ES-I3 (cell line): ENCODE results near the gene SPOCK2.
A peak's percentile ranks its signal among the peaks of the same experiment; 100 is the strongest.

Source experiments
- H3K36me3 ChIP-seq: 2 replicates; pipeline ENCODE4 v1.6.1; 2013; ENCODE audit warnings: mild to moderate bottlenecking, low read length, control low read depth, moderate library complexity; ENCODE audit not compliant: insufficient read depth
- H3K4me1 ChIP-seq: 2 replicates; pipeline ENCODE4 v1.6.1; 2013; ENCODE audit warnings: mild to moderate bottlenecking, control low read depth, low read length; ENCODE audit not compliant: insufficient read depth
- H3K9ac ChIP-seq: 2 replicates; pipeline ENCODE4 v1.6.1; 2013; ENCODE audit warnings: low read depth, mild to moderate bottlenecking, low read length, moderate library complexity
- H3K9me3 ChIP-seq: 2 replicates; pipeline ENCODE4 v1.6.1; 2013; ENCODE audit warnings: mild to moderate bottlenecking, low read length, moderate library complexity; ENCODE audit not compliant: control insufficient read depth, insufficient read depth

Gene SPOCK2

DNA sequence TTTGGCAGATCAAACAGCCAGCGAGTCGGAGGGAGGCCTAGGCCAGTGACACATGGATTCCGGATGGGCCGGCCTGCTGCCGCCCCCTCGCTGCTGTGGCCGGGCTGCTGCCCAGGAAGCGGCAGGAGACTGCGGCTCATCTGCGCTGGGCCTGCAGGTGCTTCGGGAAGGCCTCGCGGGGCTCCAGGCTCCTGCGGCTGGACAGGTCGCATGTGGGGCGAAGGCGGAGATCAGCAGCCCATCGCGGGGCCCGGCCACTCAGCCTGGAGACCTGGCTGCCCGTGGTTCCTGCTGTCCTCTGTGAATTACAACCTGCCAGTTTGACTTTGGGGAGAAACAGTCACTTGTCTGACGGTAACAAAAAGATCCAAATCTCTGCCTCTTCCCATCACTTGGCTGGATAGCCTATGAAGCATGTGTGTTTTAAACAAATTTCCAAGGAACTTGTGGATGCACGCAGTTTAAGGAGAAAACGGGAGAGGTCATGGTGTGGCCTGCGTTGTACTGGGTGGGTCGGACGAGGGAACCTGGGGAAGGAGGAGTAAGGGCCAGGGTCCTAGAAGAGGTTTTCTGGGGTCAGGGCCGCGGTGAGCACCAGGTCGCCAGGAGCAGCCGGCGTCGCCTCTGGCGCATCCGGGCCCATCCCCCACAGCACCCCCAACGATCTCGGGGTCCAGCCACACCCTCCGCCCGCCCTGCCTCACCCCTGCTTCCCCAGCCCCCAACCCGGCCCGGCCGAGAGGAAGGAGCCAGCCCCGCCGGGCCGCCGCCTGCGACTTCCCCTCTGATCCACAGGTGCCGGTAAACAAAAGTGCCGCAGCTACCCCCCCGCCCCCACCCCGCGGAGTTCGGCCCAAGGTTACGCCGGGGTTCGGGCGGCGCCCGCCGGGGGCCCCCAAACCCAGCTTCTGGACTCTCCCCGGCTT lies 1.6 kb downstream of the SPOCK2 start:
- no peaks in the 10 kb centered on the region for H3K36me3 ChIP-seq
- peaks cover 10% of the 10 kb centered on the region for H3K4me1 ChIP-seq
- H3K9ac ChIP-seq, result peak overlapping the region; percentile 63
- no peaks in the 10 kb centered on the region for H3K9me3 ChIP-seq

DNA sequence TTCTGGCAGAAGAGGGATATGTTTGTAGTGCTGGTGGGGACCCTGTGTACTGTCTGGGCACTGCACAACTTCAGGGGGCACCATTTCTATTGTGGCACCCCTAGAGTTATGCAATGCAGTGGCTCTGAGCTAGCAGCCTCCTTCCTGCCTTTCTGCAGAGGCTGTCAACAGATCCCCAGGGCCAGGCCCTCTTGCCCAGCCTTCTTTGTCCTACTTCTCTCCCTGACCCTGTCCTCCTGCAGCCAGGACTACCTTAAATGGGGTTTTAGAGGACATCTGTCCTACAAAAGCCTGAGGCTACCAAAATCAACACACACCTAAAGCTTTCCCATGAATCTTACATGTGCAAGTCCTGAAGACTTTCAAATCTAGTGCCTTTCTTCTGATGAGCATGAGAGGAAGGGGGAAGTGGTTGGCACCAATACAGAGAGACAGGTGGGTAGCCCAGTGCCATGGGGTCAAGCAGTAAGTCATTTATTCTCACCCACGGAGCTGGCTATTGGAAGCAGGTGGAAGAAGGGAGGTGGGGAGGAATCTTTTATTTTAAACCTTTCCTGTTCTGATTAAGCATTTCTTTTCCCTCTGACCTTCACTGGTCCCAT lies 2.4 kb downstream of the SPOCK2 start:
- H3K9me3 ChIP-seq, result no peaks in the 10 kb centered on the region
- no peak overlapping the region for H3K9ac ChIP-seq
- no peaks in the 10 kb centered on the region for H3K36me3 ChIP-seq
- H3K4me1 ChIP-seq, result peaks cover 10% of the 10 kb centered on the region

DNA sequence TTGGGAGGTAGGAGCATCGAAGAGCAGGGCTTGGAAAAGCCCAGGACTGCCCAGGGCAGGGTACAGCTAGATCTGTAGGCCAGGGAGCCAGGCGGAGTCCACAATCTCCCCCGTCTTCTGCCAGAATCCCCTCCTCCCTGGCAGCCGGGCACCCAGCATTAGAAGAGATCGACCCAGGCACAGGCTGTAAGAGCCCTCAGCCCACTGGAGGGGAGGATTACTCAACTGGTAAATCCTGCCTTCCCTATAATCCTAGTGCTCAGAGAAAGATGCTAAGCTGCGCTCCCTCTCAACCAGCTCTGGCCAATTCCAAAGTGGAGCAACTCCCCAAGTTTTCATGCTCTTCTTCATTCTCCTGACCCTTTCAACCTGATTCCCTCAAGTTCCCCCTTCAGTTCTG lies 3.2 kb downstream of the SPOCK2 start:
- Histone ChIP-seq H3K4me1 (peaks cover 10% of the 10 kb centered on the region), H3K9me3 (no peaks in the 10 kb centered on the region), H3K9ac (no peak overlapping the region), H3K36me3 (no peaks in the 10 kb centered on the region)

DNA sequence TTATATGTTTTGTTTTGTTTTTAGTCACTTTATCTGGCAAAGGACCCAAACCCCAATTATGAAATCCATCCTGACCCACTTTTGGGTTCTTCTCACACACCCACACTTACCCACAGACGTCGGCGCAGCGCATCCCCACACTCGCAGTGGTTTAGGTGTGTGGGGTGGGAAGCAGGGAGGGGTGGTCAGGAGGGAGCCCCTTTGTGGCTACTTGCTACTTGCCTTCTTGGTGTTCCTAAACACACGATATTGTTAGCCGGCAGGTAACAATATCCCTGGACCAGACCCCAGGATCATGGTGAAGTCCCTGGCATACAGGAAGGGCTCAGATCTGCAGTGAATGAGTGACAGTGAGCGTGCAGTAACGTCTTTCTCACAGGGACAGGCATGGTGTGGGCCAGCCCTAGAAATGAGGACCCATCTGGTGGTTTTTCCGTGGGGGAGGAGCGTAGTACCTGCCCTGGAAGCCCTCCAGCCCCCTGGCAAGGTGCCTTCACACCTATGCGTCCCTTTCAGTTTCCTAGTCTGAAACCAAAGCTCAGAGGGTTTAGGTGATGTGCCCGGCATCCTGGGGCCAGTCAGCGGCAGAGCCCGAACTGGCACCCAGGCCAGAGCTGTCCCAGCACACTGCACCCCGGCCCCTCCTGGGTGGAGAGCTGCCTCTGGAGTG lies 4.4 kb downstream of the SPOCK2 start:
- H3K4me1 ChIP-seq, result peaks cover 3% of the 10 kb centered on the region
- no peaks in the 10 kb centered on the region for H3K36me3 ChIP-seq
- no peaks in the 10 kb centered on the region for H3K9me3 ChIP-seq
- no peak overlapping the region for H3K9ac ChIP-seq

DNA sequence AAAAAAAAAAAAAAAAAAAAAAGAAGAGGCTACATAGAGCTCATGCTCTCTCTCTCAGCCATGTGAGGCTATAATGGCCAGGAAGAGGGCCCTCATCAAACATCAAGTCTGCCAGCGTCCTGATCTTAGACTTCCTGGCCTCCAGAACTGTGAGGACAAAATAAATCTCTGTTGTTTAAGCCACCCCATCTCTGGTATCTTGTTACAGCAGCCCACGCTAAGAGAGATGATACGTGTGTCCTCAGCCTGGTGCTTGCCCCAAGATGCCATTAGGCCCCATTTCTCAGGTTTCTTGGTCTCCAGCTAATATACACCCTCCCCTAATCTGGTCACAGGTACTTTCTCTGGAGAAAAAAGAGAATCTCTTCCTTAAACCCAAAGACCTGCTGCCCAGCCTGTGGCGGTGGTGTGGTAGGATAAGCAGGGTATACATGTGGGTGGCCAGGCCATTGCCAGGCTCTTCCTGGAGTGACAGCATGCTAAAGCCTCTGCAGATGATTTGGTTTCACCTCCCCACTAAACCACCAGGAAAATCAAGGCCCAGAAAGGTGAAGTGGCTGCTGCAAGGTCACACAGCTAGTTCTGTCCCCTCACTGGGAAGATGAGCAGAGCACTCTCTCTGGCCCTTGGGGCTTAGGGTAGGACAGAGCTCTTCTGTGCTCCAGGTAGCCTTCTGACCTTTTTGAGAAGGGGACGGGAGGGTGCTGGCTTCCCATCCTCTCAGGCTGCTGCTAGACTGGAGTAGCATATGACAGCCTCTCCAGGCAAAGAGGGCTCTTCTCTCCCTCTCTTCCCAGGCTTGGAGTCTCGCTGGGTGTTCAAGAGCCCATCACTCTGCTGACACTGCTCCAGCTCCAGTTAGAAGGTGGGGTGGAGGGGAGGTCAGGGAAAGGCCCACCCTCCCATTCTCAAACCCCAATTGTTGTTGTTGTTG lies 5.2 kb downstream of the SPOCK2 start:
- H3K9me3 ChIP-seq, result no peaks in the 10 kb centered on the region
- peaks cover 3% of the 10 kb centered on the region for H3K4me1 ChIP-seq
- H3K36me3 ChIP-seq, result no peaks in the 10 kb centered on the region
- H3K9ac ChIP-seq, result no peak overlapping the region

DNA sequence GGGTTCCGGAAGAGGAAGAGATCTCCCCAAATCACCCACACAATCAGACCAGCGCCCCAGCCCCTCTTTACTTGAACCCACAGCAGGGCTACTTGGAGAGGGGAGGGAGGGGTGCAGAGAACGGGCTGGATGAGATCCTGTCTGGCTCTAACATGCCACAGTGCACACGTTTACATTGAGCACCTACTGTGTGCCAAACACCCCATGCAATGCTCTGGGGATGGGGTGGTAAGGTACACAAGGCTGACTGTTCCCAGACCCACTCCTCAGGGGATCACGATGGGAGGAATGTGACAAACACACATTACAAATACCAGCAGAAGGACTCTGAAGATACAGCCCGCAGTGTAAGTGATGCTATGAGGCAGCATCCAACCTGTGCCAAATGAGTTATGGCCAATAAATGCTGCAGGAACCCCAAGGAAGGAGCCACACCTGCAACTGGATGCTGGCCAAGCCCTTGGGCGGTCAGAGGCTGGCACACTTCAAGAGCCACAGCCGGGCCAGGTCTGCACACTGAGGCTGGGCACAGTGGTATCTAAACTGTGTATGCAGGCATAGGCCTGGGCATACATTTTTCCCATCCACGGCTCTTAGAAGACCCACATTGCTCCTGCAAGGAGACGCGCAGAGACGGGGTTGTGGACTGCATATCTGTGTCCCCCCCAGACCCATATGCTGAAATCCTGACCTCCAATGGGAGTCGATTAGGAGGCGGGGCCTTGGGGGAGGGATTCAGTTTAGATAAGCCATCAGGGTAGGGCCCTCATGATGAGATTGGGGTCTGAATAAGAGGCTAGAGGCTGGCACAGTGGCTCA lies 6.4 kb downstream of the SPOCK2 start:
- no peak overlapping the region for H3K9ac ChIP-seq
- peaks cover 3% of the 10 kb centered on the region for H3K4me1 ChIP-seq
- H3K36me3 ChIP-seq, result no peaks in the 10 kb centered on the region
- H3K9me3 ChIP-seq, result no peaks in the 10 kb centered on the region

DNA sequence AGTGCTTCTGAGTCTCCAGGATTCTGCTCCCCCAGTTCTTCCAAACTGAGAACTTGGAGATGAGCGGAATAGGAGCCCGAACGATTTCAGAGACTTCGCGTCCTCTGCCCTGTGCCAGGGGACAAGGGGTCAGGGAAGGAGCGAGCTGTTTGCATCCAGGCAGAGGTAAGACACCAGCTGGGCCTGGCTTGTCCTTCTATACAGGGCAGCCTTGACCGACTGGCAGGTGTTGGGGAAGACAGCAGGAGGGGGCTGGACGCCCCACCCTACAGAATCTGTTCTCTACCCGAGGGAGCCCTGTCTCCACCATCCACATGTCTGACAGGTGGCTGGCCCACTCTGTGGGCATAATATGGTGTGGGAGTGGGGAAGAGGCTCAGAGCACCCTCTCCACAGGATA lies 7.1 kb downstream of the SPOCK2 start:
- H3K36me3 ChIP-seq, result no peaks in the 10 kb centered on the region
- no peak overlapping the region for H3K9ac ChIP-seq
- H3K9me3 ChIP-seq, result no peaks in the 10 kb centered on the region
- peaks cover 2% of the 10 kb centered on the region; the same call in 1 of the 2 replicates for H3K4me1 ChIP-seq

DNA sequence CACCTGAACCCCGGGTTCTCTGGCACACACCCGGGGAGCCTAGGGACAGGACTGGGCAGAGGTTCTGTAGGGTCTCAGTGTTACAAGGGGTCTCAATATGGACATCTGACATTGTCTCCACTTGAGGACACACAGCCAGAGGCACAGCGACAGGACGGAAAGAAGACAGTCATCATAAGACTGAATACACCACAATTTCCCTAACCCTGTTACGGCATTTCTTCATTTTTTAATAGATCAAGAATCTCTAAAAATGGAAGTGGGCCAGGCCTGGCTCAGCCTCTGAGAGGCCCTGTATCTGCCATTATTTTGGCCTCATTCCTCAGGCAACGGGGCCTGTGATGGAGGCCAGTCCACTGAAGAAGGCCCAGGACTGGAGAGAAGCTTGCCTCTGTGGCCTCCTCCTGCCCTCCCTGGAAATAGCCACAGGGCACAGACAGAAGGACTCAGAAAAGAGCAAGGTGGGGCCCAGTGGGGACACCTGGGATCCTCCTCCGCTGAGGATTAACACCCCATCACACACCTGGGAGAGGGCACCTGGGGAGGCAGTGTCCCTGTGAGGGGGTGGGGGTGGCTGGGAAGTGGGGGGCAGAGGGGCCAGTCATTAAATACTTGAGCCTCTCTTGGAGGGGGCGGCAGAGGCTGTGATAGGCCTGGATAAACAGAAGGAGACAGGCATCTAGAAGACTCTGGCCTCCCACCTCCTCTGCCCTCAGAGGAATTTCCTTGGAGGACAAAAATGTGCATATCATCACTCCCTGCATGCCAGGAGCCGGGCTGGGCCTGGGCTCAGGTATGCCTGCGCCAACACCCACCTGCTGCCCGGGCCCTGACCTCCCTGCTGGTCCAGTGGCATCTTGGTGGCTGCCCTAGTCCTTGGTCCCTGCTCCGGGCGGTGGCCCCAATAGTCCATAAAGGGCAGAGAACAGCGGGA lies 8.0 kb downstream of the SPOCK2 start:
- H3K9ac ChIP-seq, result no peak overlapping the region
- no peaks in the 10 kb centered on the region for H3K36me3 ChIP-seq
- no peaks in the 10 kb centered on the region for H3K9me3 ChIP-seq
- no peaks in the 10 kb centered on the region for H3K4me1 ChIP-seq

DNA sequence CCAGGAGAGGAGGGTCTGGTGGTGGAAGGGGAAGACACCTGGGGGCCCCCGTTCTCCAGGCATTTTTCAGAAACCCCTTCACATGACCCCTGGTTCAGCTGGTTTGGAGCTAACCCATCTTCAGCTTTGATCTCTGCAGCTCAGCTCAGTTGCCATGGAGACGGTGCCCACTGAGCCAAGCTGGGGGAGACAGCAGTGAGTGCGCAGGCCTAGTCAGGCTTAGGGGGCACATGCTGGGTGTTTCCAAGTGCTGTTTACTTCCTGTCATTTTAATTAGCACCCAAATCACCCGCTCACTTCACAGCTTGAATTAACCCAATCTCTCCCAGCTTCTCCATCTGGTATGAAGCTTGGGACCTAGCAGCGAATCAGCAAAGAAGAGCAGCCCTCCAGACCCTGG lies 9.0 kb downstream of the SPOCK2 start:
- H3K4me1 ChIP-seq, result no peaks in the 10 kb centered on the region
- no peaks in the 10 kb centered on the region for H3K9me3 ChIP-seq
- H3K36me3 ChIP-seq, result no peaks in the 10 kb centered on the region
- no peak overlapping the region for H3K9ac ChIP-seq

DNA sequence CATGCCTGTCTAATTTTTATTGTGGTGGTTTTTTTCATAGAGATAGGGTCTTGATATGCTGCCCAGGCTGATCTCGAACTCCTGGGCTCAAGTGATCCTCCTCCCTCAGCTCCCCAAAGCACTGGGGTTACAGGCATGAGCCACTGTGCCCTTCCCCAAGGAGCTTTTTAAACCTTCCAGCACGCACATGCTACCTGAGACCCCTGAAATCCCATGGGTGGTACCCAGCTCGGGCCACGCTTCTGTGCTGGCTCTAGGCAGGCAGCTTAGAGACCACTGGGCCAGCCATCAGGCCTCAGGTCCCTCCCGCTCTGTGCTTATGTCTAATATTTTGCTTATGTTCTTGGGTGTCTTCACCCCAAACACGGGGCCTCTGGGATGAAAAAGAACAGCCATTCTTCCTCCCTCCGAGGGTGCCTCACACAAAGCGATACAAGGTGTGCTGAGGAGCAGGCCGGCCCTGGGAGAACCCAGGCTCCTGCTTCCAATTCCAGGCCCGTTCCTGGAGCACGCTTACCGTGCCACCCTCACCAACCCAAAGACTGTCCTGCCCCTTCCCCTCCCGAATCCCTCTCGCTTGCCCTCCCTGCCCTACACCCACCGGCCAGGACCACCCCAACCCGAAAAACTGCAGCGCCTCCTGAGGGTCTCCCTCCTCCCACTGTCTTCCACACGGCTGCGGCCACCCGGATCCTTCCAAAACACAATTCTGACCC lies 10.9 kb downstream of the SPOCK2 start:
- H3K4me1 ChIP-seq, result no peaks in the 10 kb centered on the region
- no peak overlapping the region for H3K9ac ChIP-seq
- H3K9me3 ChIP-seq, result no peaks in the 10 kb centered on the region
- H3K36me3 ChIP-seq, result no peaks in the 10 kb centered on the region

DNA sequence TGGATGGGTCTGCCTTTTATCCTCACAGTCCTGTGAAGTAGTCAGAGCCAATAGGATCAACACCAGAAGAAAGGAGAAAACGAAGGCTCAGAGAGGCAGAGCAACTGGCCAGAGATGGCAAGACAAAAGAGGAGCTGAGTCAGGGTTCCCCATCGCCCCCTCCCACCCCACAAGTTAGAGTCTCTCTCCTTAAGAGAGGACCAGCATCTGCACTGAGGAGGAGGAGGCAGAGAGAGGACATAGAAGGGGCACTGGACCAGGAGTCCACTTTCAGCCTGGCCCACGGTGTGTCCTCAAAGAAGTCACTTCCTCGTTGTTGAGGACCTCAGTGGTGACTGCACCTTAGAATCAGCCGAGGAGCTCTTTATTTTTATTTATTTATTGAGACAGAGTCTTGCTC lies 11.6 kb downstream of the SPOCK2 start:
- Histone ChIP-seq H3K36me3 (no peaks in the 10 kb centered on the region), H3K9me3 (no peaks in the 10 kb centered on the region), H3K9ac (no peak overlapping the region), H3K4me1 (no peaks in the 10 kb centered on the region)

DNA sequence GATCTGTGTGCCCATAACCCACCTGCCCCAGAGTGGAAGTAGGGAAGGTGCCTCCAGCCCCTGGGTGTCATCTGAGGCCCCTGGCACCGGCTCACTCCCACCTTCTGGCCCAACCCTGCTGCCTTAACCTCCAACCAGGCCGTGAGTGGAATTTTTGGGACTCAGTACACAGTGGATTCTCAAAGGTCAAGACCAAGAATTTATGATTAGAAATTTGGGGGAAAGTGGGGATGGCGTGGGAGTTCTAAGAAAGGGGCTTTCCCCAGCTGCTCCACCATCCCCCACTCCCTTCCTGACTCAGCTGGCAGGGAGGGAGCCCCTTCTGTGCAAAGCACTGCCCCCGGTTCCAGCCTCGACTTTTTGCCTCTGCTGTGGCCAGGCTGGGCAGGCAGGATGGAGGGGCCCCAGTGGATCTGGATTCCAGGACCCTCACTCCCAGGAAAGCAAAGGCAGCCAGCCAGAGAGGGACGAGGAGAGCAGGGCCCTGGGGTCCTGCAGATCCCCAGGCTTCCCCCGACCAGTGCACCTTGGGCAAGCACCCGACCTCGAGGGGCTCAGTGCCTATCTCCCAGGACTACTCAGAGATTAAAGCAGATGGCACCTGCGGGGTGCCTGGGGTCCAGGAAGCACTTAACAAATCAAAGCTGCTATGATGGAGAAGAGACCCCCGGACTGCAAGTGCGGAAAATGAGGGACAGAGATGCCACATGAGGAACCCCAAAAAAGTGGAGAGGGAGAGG lies 12.8 kb downstream of the SPOCK2 start:
- no peak overlapping the region for H3K9ac ChIP-seq
- H3K36me3 ChIP-seq, result no peaks in the 10 kb centered on the region

More for the DNA sequence above, 12.8 kb downstream of the SPOCK2 start:
- no peaks in the 10 kb centered on the region for H3K4me1 ChIP-seq
- no peaks in the 10 kb centered on the region for H3K9me3 ChIP-seq
